ENCODE results near the gene BHLHA9. TPM values are rescaled to one million over a fixed set of nuclear protein-coding genes. Genes with fewer than 3 reads are reported as not detected.

The BHLHA9 gene
- total RNA-seq, 1 experiment from 2014 or later = 0.21 TPM

- Histone ChIP-seq H3K27ac (ENCODE audit: low read length) (no peak overlapping the region), H3K4me3 (ENCODE audit: low read depth in 2 of 2, low read length in 2 of 2) (peak overlapping the region; percentile 54 to 55; a peak in 3 of 4 replicates), H3K4me1 (ENCODE audit: control insufficient read depth, insufficient read depth, low read length) (peaks cover 3% of the 10 kb centered on the region; the same call in 1 of the 2 replicates), H3K36me3 (ENCODE audit: control insufficient read depth, insufficient read depth, low read length) (no peaks in the 10 kb centered on the region), H3K27me3 (ENCODE audit: control insufficient read depth, insufficient read depth, low read length) (no peaks in the 10 kb centered on the region), H3K9me3 (ENCODE audit: control insufficient read depth, insufficient read depth, low read depth, low read length) (no peaks in the 10 kb centered on the region)
- ChIA-PET POLR2A (no interaction called here), CTCF (no interaction called here)
- TF ChIP-seq REST (IDR thresholded peaks at IDR 0.05; ENCODE audit: insufficient read depth in 1 of 2, low read depth in 2 of 2, low read length in 1 of 2) = no peak
- TF ChIP-seq TCF7L2 (IDR thresholded peaks at IDR 0.05; ENCODE audit: low read depth, low read length) = no peak
- no peak for TF ChIP-seq POLR2AphosphoS5 (IDR thresholded peaks at IDR 0.05; ENCODE audit: low read depth, low read length)
- no peak for TF ChIP-seq SIN3A (IDR thresholded peaks at IDR 0.05; ENCODE audit: borderline replicate concordance, insufficient read depth, low read depth, low read length)
- TF ChIP-seq CTCF (IDR thresholded peaks at IDR 0.05) = no peak
- ATAC-seq (no peak), DNase-seq (ENCODE audit: low read depth, low spot score) (no peak)
- in situ Hi-C loops (cut with HindIII; ENCODE audit: low pct_unique_long_range_greater_than_20kb, low sequenced_read_pairs) = no loop called here
- intact Hi-C loops (cut with micrococcal nuclease; ENCODE audit: unreplicated experiment) = no loop called here
- BruUV-seq (replicated peaks) = no TSS peak
Observed at GRCh38 chr17:1227365-1227764, 42.9 kb upstream of the BHLHA9 start.

- H3K9me3 ChIP-seq (ENCODE audit: control insufficient read depth, insufficient read depth, low read depth, low read length) = no peaks in the 10 kb centered on the region
- H3K27me3 ChIP-seq (ENCODE audit: control insufficient read depth, insufficient read depth, low read length) = no peaks in the 10 kb centered on the region
- BruUV-seq (replicated peaks) = no TSS peak
- in situ Hi-C loops (cut with HindIII; ENCODE audit: low pct_unique_long_range_greater_than_20kb, low sequenced_read_pairs) (no loop called here), intact Hi-C loops (cut with micrococcal nuclease; ENCODE audit: unreplicated experiment) (no loop called here)
- ChIA-PET POLR2A (interaction anchor here (0.6 to 0.8 kb wide), 2 partner anchors 11 to 25 kb away, joined by 4 read pairs; no protein-coding TSS in a partner anchor), CTCF (interaction anchor here (0.5 kb wide), 1 partner anchor 26 kb away, joined by 6 read pairs; no protein-coding TSS in a partner anchor)
- TF ChIP-seq SIN3A (IDR thresholded peaks at IDR 0.05; ENCODE audit: borderline replicate concordance, insufficient read depth, low read depth, low read length) (no peak), POLR2AphosphoS5 (IDR thresholded peaks at IDR 0.05; ENCODE audit: low read depth, low read length) (no peak), CTCF (IDR thresholded peaks at IDR 0.05) (no peak), TCF7L2 (IDR thresholded peaks at IDR 0.05; ENCODE audit: low read depth, low read length) (no peak), REST (IDR thresholded peaks at IDR 0.05; ENCODE audit: insufficient read depth in 1 of 2, low read depth in 2 of 2, low read length in 1 of 2) (no peak)
- peak overlapping the region; percentile 74 for H3K27ac ChIP-seq (ENCODE audit: low read length)
- no peaks in the 10 kb centered on the region for H3K36me3 ChIP-seq (ENCODE audit: control insufficient read depth, insufficient read depth, low read length)
- ATAC-seq (peak; percentile 51), DNase-seq (ENCODE audit: low read depth, low spot score) (no peak)
- peaks cover 3% of the 10 kb centered on the region; the same call in 1 of the 2 replicates for H3K4me1 ChIP-seq (ENCODE audit: control insufficient read depth, insufficient read depth, low read length)
- peak overlapping the region; percentile 54 to 55 for H3K4me3 ChIP-seq (ENCODE audit: low read depth in 2 of 2, low read length in 2 of 2)
Observed at GRCh38 chr17:1227917-1228780, 42.1 kb upstream of the BHLHA9 start.

Data from Panc1 (cell line).